HK-2 (cell line): Measurements from ENCODE around the gene NKD2.
"Not testable (repeated sequence)": the region's sequence is repeated elsewhere in the genome, so short reads cannot be mapped to it uniquely, and the experiment has no call there.

Experiments
- DNase-seq: peaks from one replicate; pipeline ENCODE4 v3.0.0-alpha.2; 2018; ENCODE audit not compliant: unreplicated experiment

NKD2 gene

DNA sequence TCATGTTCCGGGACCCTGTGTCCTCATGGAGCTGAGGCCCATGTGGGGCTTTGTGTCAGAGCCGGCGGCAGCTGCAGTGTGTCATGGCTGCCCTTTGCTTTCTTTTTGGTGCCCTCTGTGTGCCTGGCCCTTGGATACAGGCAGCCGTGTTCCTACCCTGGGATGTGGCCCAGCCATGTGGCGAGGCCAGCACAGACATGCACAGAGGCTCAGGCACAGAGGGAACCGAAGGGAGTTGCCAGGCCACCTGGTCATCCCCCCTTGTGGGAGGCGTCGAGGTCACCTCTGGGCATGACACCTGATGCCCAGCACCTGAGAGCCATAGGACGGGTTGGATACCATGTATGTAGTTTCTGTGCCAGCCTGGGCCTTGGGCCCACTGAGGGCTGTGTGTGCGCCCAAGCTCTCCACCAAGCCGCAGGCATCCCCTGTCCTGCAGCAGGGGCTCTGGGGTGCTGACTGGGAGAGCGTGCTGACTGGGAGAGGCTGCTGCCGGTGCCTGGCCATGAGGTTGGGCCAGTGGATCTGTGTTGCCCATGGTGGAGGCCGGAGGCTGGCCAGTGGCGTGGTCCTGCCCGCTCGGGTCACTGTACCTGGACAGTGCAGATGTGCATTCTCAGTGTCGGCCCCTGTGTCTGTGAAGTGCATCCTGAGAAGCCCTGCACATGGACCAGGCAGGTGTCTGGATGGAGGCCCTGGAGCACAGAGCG is 4.8 kb downstream of the NKD2 start:
- no peak for DNase-seq

DNA sequence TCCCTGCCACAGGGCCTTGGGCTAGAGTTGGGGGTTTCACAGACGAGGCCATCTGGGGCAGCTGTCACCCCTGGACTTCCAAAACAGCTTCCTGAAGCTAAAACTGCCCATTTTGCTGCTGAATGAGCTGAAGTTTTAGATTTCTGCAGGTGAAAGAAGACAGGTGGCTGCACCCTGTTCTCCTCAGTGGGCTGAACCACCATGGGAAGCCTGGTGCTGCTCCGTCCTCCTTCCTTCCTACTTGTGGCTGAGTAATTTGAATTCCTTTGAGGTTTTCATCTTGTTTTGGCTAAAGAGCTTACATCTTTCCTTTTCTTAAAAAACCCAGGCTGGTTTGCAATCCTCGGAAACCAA is 5.3 kb downstream of the NKD2 start:
- no peak for DNase-seq

DNA sequence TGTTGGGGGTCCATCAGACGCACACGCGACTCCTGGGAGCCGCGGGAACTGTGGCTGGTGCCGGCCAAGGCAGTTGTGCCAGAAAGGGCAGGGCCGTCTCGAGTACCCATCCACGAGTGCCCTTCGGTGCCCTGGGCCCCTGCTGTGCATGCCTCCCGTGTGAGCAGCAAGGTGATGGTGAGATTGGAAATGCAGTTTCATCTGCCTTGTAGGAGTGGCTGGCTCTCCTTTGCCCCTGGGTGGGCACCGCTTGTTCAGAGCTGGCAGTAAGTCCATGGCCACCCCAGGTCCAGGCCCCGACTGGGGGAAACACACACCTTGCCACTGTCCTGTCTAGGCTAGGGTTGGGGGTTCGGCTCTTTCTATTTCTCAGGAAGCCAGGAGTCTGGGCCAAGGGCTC is 5.7 kb downstream of the NKD2 start:
- no peak for DNase-seq

DNA sequence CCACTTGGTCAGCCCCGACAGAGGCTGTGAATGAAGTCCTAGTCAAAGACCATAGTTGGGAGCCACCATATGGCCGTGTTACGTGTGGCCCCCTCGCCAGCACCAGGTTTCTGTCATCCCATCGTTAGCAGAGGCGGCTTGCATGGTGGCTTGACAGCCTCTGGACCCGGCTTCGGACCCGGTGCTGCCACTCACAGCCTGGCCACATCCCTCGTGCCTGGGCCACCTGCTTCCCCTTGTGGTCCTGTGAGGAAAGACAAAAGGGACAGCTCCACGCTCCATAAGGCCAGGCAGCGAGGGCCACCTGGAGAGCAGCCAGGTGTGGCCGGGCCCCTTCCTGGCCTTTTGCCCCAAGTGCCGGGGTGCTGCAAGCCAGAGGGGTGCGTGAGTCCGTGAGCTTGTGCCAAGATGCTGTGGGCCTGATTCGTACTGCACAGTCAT is 6.2 kb downstream of the NKD2 start:
- DNase-seq = no peak

DNA sequence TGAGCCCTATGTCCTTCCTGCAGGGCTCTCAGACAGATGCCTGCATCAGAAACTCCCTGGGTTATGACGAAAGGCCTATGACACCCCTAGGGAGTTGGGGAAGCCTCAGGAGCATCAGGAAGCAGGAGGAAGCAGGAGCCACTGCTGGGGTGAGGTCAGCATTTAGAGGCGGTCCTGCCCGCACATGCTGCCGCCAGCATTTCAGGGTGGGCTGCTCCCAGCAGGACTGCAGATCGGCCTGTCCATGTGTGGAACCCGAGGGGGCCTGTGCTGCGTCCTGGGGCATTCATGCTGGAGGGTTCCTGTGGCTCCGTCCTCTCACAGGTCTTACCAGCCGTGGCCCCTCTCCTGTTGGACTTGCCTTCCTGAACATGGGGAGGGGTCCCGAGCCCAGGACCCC is 6.9 kb downstream of the NKD2 start:
- no peak for DNase-seq

DNA sequence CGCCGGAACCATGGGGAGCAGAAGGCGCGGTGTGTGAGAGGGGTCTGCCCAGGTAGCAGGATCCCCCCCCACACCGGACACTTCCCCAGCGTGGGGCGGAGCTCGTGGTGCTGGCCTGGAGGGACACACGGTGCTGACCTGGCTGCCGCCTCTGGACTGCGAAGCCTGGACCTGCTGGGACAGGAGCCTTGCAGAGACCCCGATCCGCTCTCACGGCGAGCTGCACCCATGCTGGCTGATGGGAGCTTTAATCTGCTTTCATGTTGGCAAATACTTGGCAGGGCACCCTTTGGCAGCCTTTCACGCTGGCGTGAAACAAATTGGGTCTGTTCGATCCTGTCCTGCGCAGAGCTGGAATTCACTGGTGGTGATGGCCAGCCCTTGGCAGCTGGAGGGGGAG is 7.4 kb downstream of the NKD2 start:
- no peak for DNase-seq

DNA sequence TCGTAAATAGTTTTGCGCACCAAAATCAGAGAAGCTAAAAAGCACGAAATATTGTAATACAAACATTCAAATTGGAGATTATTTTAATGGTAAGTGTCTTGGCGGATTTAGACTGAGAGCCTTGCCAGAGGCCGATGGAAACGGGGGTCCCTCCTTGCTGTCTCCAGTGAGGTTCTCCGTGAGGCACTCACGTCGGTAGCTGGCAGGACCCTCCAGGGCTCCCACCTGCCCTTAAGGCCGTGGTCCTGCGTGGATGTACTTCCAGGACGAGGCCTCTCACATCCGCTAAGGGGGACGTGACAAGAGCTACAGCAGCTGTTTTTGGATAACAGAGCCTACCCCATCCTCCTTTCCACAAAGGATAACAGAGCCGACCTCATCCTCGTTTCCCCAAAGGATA is 7.9 kb downstream of the NKD2 start:
- DNase-seq = no peak

DNA sequence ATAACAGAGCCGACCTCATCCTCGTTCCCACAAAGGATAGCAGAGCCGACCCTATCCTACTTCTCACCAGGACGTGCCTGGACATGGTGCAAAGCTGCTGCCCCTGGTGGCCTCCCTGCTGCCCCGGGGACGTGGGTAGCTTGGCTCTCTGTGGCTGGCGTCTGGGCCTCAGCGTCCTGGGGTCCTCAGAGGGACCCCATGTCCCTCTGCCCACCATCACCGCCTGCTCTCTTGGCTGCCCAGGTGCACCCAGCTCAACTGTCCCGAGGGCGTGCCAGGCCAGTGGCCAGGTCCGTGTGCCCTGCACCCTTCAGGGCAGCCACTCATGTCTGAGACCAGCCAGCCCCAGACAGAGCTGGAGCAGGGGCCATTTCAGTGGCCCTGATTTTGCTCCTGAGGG is 8.5 kb downstream of the NKD2 start:
- DNase-seq = no peak

DNA sequence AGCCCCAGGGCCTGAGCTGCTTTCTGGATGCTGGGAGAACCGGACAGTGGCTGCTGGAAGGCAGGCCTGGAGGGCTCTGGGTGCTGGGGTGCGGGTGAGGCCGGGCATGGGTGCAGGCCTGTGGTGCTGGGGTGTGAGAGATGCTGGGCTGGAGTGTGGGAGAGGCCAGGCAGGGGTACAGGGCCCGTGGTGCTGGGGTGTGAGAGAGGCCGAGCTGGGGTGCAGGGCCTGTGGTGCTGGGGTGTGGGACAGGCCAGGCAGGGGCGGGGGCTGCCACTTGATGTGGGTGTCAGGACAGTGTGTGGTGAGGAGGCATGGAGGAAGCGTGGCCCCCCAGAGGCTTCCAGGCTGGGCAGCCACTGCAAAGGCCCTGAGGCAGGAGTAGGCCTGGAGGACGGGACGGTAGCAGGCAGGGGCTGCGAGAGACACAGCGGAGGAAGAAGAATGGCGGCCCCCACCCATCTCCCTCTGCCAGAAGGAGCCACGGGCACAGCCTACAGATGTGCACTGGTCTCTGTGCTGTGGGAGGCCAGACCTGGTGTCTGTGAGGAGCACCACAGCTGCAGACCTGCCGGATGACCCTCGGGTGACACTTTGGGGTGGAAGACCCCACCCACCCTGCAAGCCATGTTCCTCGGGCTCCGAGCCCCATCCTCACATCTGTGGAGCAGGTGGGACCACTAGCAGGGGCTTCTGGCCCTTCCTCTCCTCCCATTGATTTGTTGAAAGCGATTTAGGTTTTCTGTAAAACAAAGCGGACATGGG is 9.3 kb downstream of the NKD2 start:
- no peak for DNase-seq

DNA sequence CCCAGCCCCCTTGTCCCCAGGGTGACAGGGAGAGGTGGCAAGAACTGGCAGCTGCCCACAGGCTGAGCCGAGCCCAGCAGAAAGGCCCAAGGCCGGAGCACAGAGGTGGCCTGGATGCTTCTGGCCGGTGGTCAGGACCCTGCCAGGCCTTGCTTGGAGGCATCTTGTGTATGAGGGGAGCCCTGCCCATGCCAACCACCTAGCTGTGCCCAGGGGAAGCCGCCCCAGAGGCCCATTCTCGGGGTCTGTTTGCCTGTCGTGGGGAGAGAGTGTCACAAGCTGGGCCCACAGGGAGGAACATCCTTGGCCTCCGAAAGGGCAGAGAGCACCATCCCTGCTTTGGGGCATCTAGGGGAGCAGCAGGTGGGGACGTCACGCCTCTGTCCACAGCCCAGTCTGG is 10.0 kb downstream of the NKD2 start:
- DNase-seq = no peak

DNA sequence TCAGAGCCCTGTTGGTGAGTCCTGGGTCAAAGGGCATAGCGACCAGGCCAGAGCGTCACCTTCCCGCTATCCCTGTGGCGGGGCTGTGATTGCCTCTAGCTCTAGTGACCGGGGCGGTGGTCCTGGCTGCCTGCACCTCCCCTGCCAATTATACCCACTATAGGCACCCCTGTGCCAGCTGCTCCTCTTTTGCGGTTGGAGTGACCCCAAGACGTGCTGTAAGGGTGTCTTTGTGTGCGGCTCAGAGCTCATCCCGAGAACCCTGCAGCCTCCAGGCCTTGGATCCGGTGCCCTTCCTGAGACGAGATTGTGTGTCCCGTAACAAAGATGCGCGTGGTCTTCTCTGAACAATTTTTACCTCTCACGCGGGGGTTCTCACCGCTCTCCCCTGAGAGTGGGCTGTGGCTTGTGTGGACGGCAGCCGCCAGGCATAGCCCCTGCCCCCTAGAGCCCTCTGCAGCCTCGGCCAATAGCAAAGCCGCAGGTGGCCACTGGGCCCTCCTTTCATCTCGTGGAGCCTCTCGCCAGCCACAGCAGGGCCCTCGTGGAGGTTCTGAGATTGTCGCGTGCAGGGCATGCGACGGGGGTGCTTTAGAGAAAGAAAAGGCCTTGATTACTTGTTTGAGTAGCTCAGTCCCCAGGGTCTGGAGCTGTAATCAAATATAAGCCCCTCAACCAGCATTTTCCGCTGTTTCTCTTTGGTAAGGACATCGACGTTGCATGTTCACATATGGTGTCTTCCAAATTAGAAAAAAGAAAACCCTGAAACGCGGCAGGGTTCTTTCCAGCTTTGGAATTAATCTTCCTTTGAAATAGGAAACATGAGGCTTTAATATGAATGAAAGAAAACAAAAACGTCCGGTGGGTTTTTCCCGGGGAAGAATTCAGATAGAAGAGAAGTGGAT is 10.7 kb downstream of the NKD2 start:
- no peak for DNase-seq

DNA sequence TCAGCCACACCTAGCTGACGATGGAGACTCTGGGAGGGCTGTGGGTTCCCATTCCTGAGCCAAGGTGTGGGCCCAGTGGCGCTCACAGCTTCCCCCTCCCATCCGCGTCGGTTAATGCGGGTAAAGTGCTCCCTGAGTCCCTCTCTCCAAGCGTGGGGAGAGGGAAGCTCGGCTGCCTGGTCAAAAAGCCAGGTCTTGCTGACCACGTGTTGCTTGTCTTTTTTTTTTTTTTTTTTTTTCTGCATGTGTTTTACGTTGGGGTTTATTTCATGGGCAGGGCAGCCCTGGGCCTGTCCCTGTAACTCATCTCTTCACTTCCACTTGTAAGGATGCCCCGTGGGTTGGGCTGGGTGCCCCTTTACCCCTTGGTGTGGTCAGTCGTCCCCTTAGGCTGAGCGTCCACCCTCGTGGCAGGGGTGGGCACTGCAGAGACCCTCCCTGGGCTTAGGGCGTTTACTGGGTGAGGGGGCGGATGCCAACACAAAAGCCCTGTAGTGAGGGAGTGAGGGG is 11.9 kb downstream of the NKD2 start:
- no peak for DNase-seq

DNA sequence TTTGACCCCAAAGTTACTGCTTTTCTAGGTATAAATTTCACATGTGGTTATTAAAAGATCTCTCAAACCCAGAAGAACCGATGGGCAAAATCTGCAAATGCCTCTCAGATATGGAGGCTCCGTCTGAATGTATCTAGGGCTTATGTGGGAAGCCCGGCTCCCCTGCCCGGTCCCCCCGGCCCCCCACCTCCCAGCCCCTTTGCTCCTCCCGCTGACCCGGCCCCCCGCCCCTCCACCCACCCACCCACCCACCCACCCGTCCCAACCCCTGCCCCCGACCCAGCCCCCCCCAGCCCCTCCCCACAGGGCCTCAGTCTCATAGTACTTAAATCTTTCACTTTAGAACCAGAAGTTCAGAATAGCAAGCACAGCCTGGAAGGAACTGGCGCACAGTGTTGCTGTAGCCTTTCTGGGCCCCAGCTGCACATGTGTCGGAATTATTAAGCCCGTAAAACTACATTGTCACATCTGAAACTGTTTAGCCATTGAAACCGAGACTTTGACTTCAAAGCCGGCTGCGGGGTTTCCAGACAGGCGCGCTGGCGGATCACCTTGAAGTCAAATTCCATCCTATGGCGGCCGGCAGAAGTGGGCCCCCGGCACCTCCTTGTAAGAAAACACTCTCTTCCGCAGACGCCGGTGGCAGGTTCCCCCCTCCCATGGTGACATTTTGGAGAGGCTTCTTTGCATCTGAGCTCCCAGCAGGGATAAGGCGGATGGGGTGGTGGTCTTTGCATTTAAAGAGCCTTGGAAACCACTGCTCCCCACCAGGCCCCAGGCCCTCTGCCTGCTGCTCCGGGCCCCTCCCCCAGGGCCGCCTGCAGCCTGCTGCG is 12.8 kb downstream of the NKD2 start:
- DNase-seq = no peak

DNA sequence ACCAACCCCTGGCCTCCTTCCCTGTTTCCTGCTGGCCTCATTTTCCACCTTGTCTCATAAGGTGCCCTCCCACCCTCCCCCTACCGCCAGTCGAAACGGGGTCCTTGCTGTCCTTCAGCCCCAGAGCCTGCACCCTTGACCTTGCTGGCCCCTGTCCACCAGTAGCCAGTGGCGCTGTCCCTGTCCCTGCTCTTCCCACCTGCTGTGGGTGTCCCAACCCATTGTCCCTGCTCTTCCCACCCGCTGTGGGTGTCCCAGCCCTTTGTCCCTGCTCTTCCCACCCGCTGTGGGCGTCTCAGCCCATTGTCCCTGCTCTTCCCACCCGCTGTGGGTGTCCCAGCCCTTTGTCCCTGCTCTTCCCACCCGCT is 13.4 kb downstream of the NKD2 start:
- not testable (repeated sequence) for DNase-seq

DNA sequence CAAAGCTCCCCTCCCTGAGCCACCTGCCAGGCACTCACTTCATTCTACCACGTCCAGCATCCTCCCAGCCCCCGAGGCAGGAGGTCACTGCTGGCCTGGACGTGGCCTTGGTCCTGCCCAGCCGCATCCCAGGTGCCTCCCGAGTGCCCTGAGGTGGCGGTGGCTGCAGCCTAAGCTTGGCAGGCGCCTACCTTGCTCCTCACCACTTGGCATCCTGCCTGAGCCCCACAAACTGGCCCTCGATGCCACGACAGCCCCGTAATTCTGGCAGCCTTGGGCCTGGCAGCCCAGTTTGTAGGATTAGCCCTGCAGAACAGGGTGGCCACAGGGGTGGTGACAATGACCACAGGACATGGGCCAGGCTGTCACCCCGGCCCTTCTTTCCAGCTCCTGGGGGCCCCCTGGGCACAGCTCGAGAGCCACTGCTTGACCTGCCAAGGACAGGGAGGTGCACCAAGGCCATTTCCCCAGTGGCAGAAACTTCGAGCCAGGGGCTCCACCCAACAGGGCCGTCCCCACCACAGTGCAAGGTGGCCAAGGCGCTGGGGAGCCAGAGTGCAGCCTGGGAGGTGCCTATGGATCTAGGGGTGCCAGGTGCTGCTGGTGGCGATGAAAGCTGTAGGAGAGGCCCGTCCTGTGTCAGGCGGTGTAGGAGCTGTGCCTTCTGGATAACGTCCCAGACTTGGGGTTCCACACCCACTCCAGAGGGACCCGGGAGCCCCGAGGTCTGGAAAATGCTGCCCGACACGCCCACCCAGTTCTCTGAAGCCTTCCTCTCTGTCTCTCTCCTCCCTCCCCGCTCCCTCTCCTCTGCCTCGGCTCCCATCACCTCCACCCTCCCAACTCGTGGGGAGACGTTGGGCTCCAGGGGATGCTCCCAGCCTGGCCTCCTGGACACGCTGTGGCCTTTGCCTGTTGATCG is 18.4 kb downstream of the NKD2 start:
- no peak for DNase-seq

DNA sequence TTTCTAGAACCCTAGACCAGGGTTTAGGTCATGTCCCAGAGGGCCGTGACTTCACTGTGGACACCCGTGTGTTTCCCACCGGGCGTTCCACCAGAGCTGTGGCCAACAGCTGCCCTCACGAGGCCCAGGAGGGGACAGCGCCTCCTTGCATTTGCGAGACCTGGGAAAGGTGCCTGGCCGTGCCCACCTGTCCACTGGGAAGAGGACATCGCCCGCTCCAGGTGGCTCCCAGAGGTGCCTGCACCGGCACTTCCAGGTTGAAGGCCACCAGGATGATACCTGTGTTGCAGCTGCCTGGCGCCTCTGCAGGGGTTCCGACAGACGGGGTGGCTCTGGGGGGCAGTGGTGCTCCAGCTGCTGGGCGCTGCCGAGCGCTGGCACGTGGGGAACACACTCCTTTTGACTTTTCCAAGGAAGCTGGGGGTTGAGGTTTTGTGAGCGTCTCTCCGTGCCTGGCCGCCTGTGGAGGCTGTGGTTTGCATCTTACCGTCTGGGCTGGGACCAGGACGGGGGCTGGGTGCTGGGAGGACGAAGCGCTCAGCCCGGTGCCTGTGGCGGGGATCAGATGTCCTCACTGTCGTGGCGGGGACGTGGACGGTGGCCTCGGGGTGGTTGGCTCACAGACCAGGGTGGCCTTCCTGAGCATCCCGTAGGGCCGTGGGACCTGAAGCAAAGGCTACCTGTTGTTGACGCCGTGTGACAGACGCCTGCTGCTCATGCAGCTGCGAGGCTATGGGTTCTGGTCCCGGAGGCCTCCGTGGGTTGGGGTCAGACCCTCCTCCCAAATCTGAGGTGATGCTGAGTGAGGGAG is 19.2 kb downstream of the NKD2 start:
- no peak for DNase-seq

DNA sequence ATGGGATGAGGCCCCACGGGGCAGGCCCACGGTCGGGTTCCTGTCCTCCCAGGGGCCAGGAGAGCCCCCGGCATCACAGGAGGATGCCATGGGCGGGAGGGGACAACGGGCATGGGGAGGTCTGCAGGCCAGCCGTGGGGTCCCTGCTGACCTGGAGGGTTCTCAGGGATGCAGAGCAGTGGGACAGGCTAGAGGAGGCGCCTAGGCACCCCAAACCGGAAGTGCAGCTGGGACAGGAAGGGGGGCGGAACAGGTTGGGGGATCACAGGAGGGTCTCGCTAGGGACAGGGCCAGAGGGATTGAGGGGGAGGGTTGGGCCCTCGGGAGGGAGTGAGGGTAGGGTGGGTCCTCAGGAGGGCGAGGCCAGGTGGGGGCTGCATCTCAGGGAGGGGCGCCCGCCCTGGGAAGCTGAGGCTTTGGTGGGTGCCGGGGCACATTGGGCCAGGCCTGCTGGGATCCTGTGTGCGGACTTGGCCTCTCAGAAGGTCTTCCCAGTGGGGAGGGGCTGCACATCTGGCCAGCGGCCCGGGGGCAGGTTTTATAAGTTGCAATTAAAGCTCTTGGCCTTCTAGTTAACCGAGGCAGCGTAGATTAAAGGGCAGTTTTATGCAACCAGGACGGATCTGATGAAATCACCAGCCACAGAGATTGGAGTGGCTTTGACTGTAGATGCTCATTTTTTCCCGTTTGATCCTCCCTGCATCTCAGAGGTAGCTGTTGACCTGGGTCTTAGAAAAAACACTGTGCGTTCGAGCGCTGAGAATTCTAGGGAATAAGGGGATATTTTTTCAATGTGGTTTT is 20.1 kb downstream of the NKD2 start:
- DNase-seq = no peak

DNA sequence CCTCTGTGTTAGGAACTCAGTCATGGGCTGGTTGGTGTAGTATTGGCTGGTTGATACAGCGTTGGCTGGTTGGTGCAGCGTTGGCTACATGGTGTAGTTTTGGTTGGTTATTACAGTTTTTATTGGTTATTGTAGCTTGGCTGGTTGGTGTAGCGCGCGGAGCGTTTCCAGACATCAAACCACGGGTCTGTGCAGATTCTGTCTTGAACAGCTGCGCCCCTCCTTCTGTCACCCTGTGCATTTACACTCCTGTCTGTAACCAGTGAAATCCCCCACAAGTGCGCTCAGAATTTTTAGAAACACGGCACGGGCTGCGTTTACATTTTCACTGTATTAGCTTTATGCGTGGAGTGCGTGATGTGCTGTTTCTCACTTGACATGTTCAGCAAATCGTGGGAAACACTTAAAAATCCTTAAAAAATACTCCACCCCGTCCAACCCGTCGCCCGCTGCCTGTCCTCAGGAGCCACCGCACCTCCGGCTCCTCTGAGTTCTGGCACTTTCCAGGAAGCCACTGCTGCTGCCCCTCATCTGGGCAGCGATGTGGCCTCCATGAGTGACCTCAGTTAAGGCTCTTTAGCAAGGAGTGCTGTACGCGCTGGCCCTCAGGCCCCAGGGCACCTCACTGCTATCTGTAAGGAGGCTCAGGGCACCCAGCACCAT is 20.8 kb downstream of the NKD2 start:
- DNase-seq = no peak
